Measurements from ENCODE around the gene FTH1.

The FTH1 gene

DNA sequence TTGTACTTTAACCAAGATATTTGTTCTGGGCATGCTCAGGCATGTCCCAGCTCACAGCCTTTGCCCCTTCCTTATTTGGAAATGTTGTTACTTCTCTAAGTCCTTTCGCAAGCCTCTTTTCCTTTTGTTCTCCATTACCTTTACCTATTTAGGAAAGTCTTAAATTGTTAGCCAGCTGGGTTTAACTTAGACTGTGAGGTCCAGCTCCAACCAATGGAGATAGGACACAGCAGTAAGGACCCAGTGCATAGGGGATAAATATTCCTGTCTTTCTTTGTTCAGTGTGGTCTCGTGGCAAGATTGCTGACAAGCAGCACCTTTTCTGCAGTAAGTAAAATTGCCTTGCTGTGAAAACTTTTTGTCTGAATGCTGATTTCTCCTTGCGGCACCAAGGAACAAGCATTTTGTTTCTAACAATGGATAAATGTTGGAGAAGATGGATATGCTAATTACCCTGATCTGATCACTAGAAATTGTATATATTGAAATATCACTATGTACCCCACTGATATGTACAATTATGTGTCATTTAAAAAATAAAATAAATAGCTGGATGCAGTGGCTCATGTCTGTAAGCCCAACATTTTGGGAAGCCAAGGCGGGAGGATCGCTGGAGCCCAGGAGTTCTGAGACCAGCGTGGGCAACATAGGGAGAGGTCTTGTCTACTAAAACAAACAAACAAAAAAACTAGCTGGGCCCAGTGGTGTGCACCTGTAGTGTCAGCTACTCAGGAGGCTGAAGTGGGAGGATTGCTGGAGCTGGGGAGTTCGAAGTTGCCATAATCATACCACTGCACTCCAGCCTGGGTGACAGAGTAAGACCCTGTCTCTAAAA is 31.9 kb upstream of the FTH1 start:
- no peak overlapping the region for H3K4me3 ChIP-seq (replicated peaks in 1 of 2; ENCODE audit: low read depth in 2 of 2, low read length in 2 of 2)
- TF ChIP-seq CTCF (IDR thresholded peaks at IDR 0.05; ENCODE audit: low read depth, low read length): no peak
- peak in 1 of 2 donors; percentile 54 for DNase-seq (ENCODE audit: low read depth in 2 of 2)

- no peak for DNase-seq (ENCODE audit: low read depth in 2 of 2)
- no peak for TF ChIP-seq CTCF (IDR thresholded peaks at IDR 0.05; ENCODE audit: low read depth, low read length)
- no peak overlapping the region for H3K4me3 ChIP-seq (replicated peaks in 1 of 2; ENCODE audit: low read depth in 2 of 2, low read length in 2 of 2)
Observed at GRCh38 chr11:61996933-61997332, 29.5 kb upstream of the FTH1 start.

DNA sequence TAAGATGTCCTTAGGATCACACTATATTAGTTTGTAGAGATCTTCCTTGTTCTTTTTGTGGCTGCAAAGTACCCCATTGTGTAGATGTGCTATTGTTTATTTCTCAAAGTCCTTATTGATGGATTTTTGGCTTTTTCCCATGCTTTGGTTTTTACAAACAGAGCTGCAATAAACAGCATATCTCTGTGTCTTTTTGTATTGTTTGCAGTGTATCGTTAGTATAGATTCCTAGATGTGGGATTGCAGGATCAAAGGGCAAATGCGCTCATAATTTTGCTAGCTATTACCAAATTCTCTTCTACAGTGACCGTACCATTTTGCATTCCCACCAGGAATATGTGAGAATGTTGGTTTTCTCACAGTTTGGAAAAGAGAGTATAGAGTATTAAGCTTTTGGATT is 27.5 kb upstream of the FTH1 start:
- no peak overlapping the region for H3K4me3 ChIP-seq (replicated peaks in 1 of 2; ENCODE audit: low read depth in 2 of 2, low read length in 2 of 2)
- TF ChIP-seq CTCF (IDR thresholded peaks at IDR 0.05; ENCODE audit: low read depth, low read length): no peak
- DNase-seq (ENCODE audit: low read depth in 2 of 2): no peak

DNA sequence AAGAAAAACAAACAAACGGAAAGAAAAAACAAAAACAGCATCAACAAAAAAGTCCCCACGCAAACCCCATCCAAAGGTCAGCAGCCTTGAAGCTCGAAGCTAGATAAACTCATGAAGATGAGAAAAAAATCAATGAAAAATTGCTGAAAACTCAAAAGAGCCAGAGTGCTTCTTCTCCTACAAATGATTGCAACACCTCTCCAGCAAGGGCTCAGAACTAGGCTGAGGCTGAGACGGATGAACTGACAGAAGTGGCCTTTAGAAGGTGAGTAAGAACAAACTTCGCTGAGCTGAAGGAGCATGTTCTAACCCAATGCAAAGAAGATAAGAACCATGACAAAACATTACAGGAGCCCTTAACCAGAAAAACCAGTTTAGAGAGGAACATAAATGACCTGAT is 18.4 kb upstream of the FTH1 start:
- TF ChIP-seq CTCF (IDR thresholded peaks at IDR 0.05; ENCODE audit: low read depth, low read length): no peak
- peak in 1 of 2 donors; percentile 22 for DNase-seq (ENCODE audit: low read depth in 2 of 2)
- H3K4me3 ChIP-seq (replicated peaks in 1 of 2; ENCODE audit: low read depth in 2 of 2, low read length in 2 of 2): no peak overlapping the region

DNA sequence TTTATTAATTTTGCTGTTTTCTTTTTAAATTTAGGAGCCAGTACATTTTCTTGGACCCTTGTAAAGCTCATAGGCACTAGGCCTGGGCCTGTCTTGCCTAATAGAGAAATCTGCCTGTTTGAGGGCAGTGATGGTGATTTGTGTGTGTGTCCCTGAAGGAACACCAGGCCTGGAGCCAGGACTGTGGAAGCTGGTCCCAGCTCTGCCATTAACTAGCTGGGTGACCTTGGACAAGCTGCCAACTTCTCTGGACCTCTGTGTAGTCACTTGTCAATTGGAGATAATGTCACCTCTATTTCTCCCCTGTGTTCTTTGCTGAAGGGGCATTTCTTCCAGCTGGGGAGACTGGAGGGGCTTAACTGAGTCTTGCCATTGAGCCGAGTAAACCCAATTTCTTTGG is 16.0 kb upstream of the FTH1 start:
- TF ChIP-seq CTCF (IDR thresholded peaks at IDR 0.05; ENCODE audit: low read depth, low read length): no peak
- DNase-seq (ENCODE audit: low read depth in 2 of 2): no peak
- H3K4me3 ChIP-seq (replicated peaks in 1 of 2; ENCODE audit: low read depth in 2 of 2, low read length in 2 of 2): no peak overlapping the region

DNA sequence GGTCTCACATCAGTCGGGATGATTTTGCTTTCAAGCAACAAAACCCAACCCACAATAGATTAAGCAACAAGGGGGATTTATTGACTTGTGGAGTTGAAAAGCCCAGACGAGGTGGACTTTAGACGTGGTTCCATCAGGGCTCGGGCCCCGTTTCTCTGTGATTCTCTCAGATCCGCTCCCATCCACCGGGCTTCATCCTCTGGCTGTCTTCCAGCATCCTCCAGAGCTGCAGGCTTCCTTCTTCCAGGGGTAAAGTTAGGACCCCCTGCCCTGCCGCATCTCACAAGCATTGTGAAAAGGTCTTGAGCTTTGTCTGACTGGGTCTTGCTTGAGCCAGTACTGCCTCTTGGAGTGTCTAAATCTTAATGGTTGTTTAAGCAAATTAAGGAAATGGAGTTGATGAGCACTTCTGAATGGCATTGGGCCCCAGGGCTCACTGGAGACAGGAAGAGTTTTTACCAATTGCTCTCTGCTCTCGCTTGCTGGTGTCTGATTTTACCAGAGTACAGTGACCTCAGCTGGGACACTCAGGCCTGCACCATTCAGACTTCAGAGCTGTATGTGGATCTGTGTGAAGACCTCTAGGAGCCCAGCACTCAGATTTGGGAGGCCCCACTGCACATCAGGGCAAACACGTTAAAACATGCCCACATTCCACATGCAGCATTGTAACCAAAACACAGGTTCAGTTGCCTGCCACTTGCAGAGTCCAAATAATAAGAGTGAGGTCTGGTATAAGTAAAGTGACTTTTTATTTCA is 13.5 kb upstream of the FTH1 start:
- TF ChIP-seq CTCF (IDR thresholded peaks at IDR 0.05; ENCODE audit: low read depth, low read length): no peak
- no peak for DNase-seq (ENCODE audit: low read depth in 2 of 2)
- no peak overlapping the region for H3K4me3 ChIP-seq (replicated peaks in 1 of 2; ENCODE audit: low read depth in 2 of 2, low read length in 2 of 2)

All from cardiac fibroblast (primary cell).